Left forelimb (tissue), 1 donor: Measurements from ENCODE around the gene NPC2.
"Not testable (repeated sequence)": the region's sequence is repeated elsewhere in the genome, so short reads cannot be mapped to it uniquely, and the experiment has no call there.

ENCODE experiments used
- DNase-seq: peaks from one replicate; pipeline ENCODE4 v3.0.0-alpha.2; 2018; ENCODE audit warnings: low spot score

Gene NPC2

GRCh38 chr14:74469548-74470518 lies 23.3 kb downstream of the NPC2 start:
- no peak for DNase-seq

- DNase-seq, result no peak
Observed at GRCh38 chr14:74468513-74468912, 24.6 kb downstream of the NPC2 start.

DNA sequence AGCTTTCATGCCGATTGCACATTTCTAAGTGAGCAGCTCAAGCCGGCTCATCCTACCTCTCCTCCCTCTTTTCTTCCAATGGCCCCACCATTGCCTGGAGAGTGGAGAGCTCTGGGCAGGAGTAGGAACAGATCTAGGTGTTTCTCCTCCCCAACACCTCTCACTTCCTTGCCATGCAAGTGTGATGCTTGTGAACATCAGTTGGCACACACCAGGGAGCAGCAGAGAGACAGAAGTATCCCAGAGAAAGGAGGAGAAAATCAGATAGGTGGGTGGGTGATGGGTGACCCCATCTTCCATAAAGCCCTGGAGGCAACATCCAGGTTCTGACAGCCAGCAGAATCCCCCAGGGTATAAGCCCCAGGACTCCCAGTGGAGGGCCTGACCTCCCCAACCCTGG lies 27.8 kb downstream of the NPC2 start:
- DNase-seq, result no peak

DNA sequence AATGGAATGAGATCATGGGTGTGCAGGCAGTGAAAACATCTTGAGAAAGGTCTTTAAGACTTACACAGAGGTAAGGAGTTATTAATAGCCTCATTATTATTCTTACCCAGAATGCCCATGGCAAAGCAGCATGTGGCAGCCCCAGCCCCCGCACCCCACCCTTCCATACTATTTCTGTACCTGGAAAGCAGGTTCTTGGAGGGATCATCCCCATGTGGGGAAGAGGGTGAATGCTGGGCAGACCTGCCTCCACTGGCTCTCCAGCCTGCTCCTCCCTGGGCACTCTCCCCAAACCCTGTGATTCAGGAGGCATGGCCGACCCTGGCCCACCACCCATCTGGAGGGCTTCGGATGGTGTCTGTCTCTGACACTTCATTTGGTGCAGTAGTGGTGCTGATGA lies 28.3 kb downstream of the NPC2 start:
- DNase-seq, result no peak

DNA sequence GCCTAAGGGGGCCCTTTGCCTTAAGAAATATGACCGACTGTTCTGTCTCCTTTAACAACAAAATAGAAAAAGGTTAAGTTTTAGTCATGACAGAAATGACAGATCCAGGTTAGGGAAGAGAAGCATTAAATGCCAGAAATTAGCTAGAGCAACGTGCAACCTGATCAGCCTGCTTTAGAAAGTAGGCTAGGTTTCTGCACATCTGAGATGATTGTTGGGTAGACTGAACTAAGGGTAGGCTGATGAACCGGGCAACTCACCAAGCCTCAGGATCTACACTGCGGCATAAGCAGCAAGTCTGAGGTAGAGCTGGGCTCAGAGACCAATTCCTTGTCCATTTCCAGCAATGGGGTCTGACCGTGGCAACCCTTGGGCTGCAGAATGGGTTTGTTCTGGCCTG lies 29.4 kb downstream of the NPC2 start:
- DNase-seq, result no peak

DNA sequence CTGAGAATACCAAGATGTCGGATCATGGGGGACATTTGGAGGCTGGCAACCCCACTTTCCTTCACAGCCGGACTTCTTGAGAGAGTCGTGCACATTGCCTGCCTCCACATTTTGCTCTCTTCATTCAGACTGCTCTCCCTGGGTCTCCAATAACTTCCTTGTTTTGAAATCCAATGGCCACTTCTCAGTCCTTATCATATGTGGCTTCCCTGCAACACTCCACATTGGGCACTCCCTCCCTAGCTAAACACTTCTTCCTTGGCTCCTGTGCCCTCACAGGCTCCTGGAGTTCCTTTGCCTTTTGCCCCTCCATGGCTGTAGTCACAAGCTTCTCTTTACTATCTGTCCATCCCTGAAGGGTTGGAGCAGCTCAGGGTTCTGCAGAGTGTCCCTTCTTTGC lies 30.1 kb downstream of the NPC2 start:
- no peak for DNase-seq

DNA sequence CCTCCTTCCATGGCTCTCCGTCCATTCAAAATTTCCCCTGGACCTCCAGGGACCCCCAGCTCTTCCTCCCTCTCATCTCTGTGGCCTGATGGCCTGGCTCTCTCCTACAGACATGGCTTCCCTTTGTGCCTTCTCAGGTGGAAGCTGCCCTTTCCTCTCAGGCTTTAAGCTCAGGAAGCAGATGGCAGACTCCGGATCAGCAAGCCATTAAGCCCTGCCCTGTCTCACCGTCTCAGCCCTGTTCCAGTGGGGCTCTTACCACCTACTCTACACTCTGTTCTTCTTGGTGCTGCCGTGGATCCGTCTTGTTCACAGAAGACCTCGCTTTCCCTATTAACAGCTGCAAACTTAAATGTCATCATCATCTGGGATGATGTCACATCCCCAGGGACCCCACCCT lies 33.1 kb downstream of the NPC2 start:
- DNase-seq, result no peak

GRCh38 chr14:74459289-74459946 lies 33.7 kb downstream of the NPC2 start:
- no peak for DNase-seq

DNA sequence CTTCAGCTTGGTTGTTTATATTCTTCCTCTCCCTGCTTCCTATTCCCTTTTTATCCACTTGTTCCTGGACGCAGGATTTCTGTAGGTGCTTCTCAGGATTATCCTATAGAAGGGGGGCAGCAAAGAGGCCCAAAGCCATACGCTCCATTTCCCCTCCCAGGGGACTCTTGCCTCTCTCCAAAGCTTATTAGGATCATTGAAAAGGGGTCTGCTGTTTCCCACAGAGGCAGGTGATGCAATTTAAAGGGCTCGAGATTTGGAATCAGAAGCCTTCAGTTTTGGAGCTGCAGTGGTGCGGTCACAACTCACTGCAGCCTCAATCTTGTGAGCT lies 35.6 kb downstream of the NPC2 start:
- DNase-seq, result no peak

GRCh38 chr14:74456684-74457564 lies 36.2 kb downstream of the NPC2 start:
- no peak for DNase-seq

GRCh38 chr14:74454397-74454796 lies 38.7 kb downstream of the NPC2 start:
- DNase-seq, result not testable (repeated sequence)

DNA sequence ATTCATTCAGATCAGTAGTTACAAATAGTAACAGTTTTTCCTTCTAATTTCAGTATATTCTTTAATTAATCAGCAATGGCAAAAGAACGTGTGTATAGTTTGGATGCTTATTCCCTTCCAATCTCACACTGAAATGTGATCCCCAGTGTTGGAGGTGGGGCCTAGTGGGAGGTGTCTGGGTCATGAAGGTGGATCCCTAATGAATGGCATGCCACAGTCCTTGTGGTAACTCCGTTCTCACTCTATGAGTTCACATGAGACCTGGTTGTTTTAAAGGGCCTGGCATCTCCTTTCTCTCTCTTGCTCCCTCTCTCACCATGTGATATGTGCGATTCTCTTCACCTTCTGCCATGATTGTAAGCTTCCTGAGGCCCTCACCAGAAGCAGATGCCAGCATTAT lies 48.2 kb downstream of the NPC2 start:
- DNase-seq, result no peak

DNA sequence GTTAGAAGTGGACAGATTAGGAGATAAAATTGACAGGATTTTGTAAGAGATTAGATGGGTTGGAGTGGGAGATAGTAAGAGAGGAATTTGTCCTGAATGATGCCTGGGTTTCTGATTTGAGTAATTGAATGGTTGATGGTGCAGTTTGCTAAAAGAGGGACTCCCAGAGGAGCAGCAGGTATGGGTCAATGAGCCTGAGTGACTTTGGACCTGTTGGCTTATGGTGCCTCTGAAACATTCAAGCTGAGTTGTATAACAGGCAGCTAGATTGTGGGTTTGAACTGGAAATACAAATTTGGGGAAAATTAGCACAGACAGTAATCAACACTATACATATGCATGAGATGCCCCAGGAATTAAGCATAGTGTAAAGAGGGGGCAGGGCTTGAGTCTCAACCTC lies 50.3 kb downstream of the NPC2 start:
- DNase-seq, result no peak

DNA sequence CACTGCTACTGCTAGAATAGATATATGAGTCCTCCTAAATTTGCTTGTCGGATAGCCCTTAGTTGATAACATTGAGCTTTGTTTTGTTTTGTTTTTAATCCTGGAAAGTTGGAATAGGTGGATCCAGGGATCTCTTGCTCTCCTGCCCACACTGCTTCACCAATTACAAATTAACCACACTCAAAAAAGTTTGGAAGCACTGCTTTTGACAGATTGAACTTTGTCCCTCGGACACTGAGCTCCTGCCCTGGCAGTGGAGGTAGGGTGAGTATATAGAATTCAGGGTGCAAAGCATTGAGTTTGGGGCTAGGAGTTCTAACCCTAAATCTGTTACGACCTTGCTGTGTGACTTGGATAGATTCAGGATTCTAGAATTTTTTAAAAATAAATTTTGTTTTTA lies 52.0 kb downstream of the NPC2 start:
- DNase-seq, result no peak

- no peak for DNase-seq
Observed at GRCh38 chr14:74438351-74438915, 54.7 kb downstream of the NPC2 start.

DNA sequence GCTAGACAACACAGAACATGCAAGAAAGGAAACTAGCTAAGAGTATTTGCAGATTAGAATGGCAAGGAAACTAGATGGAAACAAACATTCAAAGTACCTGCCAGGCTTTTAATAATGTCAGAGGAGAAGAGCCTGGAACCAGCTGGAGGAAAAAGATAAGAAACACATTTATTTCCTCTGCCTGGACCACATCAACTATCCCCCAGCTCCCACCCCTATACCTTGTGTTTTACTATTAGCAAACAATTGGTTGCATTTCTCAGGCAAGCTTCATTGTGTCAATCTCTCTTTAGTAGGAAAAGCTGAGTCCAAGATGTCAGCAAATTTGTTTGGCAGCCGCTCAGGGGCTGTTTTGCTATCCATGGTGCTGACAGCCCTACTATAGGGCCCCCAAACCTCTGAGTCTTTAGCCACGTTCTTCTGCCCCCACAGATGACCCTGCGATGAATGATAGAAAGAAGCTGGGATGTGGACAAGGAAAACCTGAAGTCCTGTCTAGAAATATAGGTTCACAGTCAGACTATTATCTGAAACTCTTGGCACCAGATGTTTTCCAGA lies 55.5 kb downstream of the NPC2 start:
- DNase-seq, result peak; percentile 31

DNA sequence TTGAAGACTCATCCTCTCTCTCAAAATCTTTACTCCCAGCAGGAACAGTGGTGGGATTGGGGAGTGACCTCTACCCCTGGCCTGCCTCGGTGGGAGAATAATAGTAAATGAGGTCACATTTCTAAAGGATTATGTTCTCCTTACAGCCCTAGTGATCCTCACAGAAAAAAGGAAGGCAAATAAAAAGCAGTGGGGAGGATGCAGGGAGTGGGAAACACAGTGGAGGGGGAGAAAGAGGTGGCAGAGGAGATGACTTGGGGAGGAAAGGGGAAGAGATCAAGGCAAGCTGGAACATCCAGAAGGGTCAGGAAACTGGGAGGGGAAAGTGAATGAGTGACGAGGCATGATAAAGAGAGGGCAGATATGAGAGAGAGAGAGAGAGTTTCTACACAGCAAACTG lies 58.8 kb downstream of the NPC2 start:
- DNase-seq, result no peak

GRCh38 chr14:74429991-74430390 lies 63.1 kb downstream of the NPC2 start:
- no peak for DNase-seq
